Stimulated activated CD8-positive, alpha-beta memory T cell treated with anti-CD3 and anti-CD28 coated beads, Interleukin-12 subunit alpha, Interleukin-12 subunit beta, amount 100 ng/mL, for 1 hour (primary cell): ENCODE data around the gene GDPD1.
"Not testable (repeated sequence)": the region's sequence is repeated elsewhere in the genome, so short reads cannot be mapped to it uniquely, and the experiment has no call there.

Source experiments
- DNase-seq: peaks from one replicate; pipeline ENCODE4 v3.0.0-alpha.2; 2020; ENCODE audit warnings: low read depth

The GDPD1 gene

DNA sequence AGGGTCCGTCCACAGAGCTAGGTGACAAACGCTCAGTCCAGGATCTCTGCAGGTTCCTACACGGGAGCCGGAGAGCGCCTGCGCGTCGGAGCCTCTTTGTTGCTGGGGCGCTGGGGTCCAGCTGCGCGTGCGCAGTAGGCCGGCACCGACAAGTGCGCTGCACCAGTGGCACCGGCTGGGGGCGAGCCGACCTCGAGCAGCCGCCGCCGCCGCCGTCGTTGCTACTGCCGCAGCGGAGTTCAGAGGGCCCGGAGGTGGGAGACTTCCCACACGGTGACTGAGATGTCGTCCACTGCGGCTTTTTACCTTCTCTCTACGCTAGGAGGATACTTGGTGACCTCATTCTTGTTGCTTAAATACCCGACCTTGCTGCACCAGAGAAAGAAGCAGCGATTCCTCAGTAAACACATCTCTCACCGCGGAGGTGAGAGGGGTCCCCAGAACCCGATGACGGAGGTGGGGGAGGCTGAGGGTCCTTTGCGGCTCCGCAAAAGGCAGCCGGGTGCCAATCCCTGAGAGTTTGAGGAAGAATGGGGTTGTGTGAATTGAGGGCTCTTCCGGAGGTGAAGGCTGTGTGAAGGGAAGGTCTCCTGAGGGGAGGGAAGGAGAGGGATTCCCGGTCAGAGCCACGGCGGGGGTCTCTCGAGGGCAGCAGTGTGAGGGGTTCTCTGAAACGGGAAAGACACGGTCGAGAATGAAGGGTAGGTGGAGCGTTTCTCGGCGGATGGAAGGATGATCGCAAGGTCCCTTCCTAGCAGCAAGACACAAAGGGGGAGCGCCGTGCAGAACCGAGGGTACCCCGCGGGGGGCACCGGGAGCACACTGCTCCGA lies at the start of gene GDPD1:
Gene GDPD1 (plus strand): TSS at position 184 of the 831 bp plus-strand sequence. CDS start 99 bp downstream, at position 283.
- peak; percentile 94 for DNase-seq

DNA sequence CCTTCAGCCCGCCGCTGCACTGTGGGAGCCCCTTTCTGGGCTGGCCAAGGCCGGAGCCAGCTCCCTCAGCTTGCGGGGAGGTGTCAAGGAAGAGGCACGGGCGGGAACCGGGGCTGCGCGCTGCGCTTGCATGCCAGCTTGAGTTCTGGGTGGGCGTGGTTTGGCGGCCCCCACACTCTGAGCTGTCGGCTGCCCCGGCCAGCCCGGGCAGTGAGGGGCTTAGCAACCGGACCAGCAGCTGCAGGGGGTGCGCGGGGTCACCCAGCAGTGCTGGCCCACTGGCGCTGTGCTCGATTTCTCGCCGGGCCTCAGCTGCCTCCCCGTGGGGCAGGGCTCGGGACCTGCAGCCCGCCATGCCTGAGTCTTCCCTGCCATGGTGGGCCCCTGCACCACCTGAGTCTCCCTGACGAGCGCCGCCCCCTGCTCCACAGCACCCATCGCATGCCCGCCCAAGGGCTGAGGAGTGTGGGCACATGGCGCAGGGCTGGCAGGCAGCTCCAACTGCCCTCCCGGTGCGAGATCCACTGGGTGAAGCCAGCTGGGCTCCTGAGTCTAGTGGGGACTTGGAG lies 47.8 kb upstream of the GDPD1 start:
- DNase-seq: no peak

DNA sequence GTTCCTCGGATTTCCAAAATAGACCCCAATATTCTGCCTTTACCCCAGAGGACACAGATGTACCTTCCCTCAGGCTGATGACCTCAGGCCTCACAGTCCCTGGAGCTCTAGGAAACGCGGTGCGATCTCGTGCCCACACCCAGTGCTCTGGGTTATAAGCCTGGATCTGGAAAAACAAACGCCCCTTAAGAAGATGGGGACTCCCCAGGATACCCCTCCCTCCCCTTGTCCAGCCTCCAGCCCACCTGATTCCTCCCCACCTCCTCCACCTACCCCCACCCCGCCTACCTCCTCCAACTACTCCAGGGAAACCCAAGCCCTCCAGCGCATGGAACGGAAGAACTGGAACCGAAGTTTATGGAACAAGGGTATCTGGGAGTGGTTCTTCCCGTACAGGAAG lies 45.6 kb upstream of the GDPD1 start:
- DNase-seq: no peak

DNA sequence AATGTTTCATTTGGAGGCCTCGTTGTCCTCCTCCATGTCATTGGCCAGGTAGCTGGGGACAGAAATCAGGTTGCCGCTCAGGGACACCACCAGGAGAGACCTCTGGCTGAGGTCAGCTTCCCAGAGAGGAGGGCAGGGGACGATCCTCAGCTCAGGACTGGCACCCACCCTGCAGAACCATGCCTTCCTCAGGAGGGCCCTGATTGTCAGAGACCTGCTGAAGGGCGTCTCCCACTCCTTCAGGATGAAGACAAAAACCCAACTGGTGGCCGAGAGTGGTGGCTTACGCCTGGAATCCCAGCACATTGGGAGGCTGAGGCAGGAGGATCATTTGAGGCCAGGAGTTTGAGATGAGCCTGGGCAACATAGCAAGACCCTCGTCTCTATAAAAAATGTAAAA lies 45.2 kb upstream of the GDPD1 start:
- DNase-seq: no peak

DNA sequence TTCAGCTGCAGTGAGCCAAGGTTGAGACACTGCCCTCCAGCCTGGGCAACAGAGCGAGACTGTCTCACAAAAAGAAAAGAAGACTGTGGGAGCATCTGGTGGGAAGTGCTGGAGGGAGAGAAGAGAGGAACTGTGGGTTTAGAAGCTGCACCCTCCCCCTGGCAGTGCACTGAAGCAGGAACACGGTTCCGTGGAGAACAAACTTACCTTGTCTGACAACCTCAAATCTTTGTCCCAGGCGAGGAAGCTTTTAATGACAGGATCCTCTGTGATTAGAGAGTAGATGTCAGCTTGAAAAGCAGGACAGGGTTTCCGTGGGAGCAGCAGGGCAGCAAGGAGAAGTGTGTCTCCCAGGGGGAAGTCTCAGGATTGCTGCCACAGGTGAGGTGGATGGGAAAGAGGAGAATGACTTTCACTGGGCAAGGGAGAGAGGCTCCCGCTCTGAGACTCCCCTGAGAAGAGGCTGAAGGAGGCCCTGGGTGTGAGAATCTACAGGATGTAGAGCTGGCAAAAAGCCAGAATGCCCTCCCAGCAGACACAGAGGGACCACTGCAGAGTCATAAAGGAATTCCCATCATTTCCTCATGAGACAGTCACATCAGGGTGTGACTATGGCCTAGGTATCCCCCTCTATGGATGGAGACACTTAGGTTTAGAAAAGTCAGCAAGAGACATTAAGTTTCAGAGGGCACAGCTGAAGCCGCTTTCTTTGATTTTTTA lies 41.9 kb upstream of the GDPD1 start:
- no peak for DNase-seq

DNA sequence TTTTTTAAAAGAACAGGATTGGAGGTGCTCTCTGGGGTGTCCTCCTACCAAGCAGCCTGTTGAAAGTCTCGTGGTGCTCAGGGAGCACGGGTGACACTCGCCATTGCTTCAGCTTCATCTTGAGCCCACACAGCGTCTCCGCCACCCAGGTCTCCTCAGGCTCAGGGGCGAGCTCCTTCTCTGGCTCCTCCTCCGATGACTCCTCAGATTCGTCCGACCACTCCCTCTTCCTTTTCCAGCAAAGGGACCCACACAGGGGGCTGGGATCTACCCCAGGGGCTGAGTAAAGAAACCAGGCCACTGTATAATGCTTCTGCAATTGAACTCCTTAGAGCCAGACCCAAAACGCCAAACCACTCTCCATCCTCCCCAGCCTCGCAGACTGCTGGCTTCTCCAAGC lies 40.7 kb upstream of the GDPD1 start:
- not testable (repeated sequence) for DNase-seq

DNA sequence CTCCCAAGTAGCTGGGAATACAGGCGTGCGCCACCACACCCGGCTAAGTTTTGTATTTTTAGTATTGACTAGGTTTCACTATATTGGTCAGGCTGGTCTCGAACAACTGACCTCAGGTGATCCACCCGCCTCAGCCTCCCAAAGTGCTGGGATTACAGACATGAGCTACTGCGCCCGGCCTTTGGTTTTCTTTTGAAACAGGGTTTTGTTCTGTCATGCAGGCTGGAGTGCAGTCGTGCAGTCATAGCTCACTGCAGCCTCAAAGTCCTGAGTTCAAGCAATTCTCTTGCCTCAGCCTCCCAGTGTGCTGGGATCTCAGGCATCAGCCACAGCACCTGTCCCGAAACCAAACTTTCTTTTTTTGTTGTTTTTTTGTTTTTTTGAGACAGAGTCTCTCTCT lies 39.7 kb upstream of the GDPD1 start:
- no peak for DNase-seq

DNA sequence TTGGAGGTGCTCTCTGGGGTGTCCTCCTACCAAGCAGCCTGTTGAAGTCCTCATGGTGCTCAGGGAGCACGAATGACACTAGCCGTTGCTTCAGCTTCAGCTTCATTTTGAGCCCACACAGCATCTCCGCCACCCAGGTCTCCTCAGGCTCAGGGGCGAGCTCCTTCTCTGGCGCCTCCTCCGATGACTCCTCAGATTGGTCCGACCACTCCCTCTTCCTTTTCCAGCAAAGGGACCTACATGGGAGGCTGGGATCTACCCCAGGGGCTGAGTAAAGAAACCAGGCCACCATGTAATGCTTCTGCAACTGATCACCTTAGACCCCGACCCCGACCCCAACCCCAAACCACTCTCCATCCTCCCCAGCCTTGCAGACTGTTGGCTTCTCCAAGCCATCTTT lies 38.8 kb upstream of the GDPD1 start:
- no peak for DNase-seq

DNA sequence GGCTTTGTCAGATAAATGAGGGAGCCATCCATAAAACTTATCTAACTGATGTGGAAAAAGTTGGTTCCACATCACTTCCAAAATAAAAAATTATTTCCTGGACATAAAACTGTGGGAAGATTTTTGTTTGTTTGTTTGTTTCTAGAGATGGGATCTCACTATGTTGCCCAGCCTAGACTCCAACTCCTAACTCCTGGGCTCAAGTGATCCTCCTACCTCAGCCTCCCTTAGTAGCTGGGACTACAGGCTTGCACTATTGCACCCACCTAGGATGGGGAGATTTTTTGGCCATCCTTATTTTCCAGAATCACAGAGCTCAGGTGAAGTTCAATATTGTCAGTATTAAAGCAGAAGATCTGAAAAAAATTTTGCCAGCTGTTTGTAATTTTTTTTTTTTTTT lies 34.3 kb upstream of the GDPD1 start:
- no peak for DNase-seq

DNA sequence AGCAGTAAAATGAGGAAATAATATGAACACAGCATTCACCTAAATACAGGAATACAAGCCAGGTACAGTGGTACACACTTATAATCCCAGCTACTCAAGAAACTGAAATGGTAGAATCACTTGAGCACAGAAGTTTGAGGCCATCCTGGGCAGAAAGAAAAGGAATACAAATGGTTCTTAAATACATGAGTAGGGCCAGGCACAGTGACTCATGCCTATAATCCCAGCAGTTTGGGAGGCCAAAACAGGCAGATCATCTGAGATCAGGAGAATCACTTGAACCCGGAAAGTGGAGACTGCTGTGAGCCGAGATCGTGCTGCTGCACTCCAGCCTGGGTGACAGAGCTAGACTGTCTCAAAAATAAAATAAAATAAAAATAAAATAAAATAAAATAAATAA lies 33.5 kb upstream of the GDPD1 start:
- DNase-seq: no peak

DNA sequence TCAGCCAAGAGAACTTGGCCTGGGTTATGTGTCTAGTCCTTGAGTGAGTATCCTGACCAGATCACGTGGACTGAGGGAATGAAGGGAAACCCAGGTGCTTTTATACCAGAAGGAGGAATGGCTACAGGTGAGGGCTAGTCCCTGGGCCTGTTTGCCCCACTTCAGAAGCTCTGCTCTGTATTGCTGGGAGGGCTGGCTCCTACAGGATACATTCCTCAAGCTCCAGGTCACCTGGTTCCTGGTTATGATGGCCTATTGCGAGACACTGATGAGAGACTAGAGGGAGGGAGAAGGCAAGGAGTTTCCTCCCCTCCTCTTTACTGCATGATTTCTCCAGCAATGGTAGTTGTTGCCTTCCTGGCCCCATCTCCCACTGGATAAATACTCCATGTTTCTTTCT lies 29.5 kb upstream of the GDPD1 start:
- no peak for DNase-seq

DNA sequence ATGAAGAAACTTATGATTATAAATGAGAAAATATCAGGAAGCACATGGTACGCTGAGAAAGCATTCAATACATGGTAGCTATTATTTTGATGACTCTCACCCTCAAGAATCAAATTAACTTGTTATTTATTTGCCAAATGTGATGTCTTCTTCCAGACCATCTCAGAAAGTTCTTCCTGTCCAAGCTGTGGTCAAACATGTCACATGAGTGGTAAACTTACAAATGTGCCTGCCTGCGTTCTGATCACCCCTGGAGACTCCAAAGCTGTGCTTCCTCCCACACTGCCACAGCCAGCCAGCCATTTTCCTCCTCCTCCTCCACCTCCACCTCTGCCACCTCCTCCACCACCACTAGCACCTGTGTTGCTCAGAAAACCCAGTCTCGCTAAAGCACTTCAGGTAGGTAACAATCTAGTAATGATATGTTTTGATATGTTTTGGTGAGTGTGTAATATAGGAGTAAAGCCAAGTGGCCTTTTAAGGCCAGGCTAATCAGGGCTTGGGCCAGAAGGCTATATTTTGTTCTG lies 26.9 kb upstream of the GDPD1 start:
- DNase-seq: no peak

DNA sequence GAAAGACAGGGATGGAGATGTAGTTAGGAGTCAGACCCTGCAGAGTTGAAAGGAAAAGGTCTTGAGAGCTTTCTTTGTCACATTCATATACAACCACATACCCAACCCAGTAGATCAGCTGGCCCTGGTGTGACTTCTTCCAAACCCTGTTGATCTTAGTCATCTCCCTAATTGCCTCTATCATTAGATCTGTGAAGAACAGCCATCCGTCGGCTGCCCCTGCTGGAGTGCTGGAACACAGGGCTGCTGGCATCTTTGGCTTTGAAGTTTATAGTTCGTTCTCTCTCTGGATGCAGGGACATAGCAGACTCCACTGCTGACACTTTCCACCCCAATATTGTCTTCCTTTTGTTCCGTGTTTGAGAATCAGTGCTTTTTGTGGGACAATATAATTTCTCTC lies 20.9 kb upstream of the GDPD1 start:
- DNase-seq: no peak

DNA sequence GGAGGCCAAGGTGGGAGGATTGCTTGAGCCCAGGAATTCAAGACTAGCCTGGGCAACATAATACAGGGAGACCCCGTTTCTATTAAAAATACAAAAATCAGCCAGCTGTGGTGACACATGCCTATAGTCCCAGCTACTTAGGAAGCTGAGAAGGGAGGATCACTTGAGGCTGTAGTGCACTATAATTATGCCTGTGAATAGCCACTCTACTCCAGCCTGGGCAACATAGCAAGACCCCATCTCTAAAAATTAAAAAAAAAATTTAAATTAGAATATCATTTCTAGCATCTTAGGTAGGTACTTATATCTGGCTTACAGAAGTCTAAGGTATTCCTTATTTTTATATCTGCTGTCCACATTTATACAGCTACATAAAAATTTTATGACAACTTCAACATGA lies 18.0 kb upstream of the GDPD1 start:
- DNase-seq: no peak

DNA sequence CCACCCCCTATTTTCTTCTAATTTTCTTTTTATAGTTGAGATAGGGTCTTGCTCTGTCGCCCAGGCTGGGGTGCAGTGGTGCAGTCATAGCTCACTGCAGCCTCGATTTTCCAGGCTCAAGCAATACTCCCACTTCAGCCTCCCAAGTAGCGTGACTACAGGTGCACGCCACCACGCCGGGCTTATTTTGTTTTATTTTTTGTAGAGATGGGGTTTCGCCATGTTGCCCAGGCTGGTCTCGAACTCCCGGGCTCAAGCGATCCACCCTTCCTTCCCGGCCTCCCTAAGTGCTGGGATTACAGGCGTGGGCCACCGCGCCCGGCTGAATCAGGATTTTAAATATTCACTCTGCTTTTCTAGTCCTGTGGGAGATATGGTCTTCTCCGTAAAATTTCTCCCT lies 941 bp upstream of the GDPD1 start:
- DNase-seq: no peak

DNA sequence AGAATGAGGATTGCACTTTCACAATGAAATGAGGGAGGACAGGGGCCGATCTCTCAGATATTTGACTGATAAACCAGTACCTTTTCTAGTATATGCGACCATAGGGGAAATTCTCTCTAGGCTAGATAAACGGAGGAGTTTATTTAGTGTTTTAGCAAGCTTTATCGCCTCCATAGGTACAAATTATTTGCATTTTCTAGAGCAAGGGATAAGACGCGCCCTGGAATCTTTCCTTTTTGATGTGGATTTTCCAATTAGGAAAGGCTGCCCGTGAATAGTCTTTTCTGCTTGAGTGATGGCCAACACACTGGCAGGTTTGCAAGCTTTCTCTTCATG lies 351 bp upstream of the GDPD1 start:
- no peak for DNase-seq

DNA sequence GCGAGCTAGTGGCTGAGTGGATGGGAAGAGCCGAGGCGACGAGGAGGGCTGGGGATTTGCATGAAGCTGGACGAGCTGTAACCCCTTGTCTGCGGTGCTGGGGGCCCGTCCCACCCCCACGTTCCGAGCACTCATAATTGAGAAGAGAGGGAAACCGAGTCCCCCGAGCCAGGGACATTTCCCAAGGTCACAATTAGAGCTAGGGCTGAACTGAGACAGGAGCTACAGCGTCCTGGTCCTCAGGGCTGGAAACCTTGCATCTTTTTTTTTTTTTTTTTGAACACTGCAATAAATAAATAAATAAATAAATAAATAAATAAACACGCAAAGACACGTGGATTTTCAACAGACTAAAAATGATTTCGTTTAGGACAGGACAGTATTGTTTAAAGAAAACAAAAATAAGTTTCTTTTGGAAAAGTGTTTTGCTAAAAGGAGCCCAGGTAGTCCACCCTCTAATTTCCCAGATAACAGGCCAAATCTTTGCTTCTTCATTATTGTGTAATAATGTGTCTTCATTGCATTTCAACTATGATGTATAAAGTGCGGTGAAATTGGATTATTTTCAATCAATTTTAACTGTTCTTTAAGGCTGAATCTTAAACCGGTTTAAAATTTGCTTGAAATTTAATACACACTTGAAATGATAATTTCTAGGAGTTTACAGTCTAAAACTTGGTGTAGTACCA lies 992 bp downstream of the GDPD1 start:
- no peak for DNase-seq

DNA sequence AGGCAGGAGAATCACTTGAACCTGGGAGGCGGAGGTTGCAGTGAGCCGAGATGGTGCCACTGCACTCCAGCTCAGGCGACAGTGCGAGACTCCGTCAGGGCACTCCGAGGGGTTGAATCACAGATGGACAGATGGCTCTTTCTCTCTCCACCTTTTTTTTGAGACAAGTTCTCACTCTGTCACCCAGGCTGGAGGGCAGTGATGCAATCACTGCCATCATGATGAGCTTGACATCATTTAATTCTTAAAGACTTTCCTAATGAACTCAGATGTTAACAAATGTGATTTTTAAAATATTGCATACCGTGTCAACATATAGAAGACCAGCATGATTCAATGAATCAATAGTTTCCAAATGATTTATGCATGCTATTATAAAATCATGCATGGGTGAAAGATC lies 3.5 kb downstream of the GDPD1 start:
- DNase-seq: no peak

DNA sequence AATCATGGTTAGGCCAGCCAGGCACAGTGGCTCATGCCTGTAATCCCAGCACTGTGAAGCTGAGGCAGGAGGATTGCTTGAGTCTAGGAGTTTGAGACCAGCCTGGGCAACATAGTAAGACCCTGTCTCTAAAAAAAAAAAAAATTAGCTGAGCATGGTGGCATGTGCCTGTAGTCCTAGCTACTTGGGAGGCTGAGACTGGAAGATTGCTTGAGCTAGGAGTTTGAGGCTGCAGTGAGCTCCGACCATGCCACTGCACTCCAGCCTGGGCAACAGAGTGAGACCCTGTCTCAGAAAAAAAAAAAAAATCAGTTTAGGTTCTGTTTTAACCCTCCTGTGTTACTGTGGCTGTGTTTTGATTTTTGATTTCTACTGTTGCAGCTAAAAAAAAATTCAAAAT lies 8.3 kb downstream of the GDPD1 start:
- DNase-seq: not testable (repeated sequence)

DNA sequence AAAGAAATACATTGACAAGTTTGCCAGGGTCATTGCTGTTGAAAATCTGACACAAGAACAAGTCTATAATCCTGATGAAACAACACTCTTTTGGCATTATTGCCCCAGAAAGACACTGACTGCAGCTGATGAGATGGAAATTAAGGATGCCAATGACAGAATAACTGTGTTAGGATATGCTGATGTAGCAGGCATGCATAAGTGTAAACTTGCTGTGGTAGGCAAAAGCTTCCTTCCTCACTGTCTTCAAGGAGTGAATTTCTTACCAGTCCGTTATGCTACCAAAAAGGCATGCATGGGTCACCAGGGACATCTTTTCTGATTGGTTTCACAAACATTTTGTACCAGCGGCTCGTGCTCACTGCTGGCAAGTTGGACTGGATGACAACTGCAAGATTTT lies 10.5 kb downstream of the GDPD1 start:
- DNase-seq: no peak

DNA sequence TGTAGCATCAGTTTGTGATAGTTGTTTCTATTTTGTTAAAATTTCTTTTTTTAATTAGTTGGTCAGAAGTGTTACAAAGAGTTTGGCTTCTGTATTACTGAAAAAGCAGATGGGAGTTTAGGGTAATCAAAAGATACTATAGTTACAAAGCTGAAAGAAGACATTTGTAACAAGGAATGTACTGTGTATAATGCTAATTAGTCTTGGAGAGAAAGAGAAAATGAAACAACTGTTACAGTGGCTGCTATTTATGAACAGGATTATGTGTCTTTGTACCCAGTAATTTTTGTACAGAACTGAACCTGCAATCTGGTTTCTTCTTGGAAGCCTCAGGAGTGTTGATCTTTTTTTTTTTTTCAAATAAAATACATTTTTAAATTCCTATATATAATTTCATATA lies 14.3 kb downstream of the GDPD1 start:
- DNase-seq: no peak

DNA sequence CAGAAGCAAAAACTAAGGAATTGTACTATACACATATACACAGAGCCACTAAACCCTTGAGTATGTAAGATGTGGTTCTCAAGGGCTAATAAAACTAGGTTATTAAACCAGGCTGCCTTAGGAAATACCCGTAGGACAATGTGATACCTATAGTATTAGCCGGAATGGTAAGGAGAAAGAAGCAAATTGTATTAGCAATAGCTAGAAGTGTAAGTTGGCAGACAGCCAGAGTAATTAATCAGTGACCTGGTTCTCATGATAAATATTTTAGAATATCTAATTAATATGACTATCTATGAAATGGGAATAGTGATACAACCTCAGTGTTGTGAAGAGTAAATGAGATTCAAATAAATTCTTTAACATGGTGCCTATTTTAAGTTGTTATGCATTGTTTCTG lies 18.6 kb downstream of the GDPD1 start:
- DNase-seq: no peak

DNA sequence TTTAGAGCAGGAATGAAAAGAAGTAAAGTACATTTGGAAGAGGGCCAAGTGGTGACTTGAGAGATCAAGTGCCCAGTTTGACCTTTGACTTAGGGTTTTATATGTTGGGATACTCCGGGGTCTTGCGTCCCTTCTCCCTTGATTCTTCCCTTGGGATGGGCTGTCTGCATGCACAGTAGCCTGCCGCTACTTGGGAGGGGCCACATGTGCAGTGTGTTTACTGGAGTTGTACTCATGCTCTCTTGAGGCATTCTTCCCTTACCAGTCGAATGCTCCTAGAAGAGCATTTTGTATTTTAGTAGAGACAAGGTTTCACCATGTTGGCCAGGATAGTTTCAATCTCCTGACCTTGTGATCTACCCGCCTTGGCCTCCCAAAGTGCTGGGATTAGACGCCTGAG lies 23.8 kb downstream of the GDPD1 start:
- no peak for DNase-seq
